Loucy (cell line): ENCODE results near the gene C6orf120.

Experiments used
- CTCF ChIP-seq: fragments of 200-600 bp; sonication (generic); conservative IDR thresholded peaks from 2 replicates; pipeline ENCODE4 v1.5.1; 2014; ENCODE audit warnings: mild to moderate bottlenecking, antibody characterized with exemption, low read length
- EZH2phosphoT487 ChIP-seq: fragments of 200-600 bp; IDR thresholded peaks from 2 replicates; pipeline ENCODE4 v1.6.1; 2018; ENCODE audit warnings: antibody characterized with exemption, mild to moderate bottlenecking, moderate library complexity, borderline replicate concordance

- TF ChIP-seq CTCF (no peak), EZH2phosphoT487 (no peak)
These were observed 44.6 kb downstream of the C6orf120 start for GRCh38 chr6:169746556-169746955.
